ENCODE results near the gene UNK. TPM values are rescaled to one million over a fixed set of nuclear protein-coding genes. Genes with fewer than 3 reads are reported as not detected.

The UNK gene
- total and polyA plus RNA-seq, 9 donors: 12.7 to 58.1 (median 39.9) TPM

GRCh38 chr17:75752802-75753513 is 31.6 kb upstream of the UNK start:
- peak overlapping the region; percentile 46 for H3K4me3 ChIP-seq
- H3K9me3 ChIP-seq: no peaks in the 10 kb centered on the region
- H3K36me3 ChIP-seq: no peaks in the 10 kb centered on the region
- no peaks in the 10 kb centered on the region for H3K27me3 ChIP-seq
- WGBS, 3 donors: 48 to 57% (median 55%) methylated on average over 13 to 19 of the region's 19 CpGs
- TF ChIP-seq POLR2A (IDR thresholded peaks at IDR 0.05) (no peak), EP300 (IDR thresholded peaks at IDR 0.05) (no peak)
- TF ChIP-seq, protein P1, sequence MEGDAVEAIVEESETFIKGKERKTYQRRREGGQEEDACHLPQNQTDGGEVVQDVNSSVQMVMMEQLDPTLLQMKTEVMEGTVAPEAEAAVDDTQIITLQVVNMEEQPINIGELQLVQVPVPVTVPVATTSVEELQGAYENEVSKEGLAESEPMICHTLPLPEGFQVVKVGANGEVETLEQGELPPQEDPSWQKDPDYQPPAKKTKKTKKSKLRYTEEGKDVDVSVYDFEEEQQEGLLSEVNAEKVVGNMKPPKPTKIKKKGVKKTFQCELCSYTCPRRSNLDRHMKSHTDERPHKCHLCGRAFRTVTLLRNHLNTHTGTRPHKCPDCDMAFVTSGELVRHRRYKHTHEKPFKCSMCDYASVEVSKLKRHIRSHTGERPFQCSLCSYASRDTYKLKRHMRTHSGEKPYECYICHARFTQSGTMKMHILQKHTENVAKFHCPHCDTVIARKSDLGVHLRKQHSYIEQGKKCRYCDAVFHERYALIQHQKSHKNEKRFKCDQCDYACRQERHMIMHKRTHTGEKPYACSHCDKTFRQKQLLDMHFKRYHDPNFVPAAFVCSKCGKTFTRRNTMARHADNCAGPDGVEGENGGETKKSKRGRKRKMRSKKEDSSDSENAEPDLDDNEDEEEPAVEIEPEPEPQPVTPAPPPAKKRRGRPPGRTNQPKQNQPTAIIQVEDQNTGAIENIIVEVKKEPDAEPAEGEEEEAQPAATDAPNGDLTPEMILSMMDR (IDR thresholded peaks at IDR 0.05): no peak
- peaks cover 4% of the 10 kb centered on the region for H3K4me1 ChIP-seq (ENCODE audit: insufficient read depth)
- intact Hi-C loops (cut with DNase I): no loop called here
- DNase-seq: no peak
- peak overlapping the region in 1 of 2 donors; percentile 54 for H3K27ac ChIP-seq

DNA sequence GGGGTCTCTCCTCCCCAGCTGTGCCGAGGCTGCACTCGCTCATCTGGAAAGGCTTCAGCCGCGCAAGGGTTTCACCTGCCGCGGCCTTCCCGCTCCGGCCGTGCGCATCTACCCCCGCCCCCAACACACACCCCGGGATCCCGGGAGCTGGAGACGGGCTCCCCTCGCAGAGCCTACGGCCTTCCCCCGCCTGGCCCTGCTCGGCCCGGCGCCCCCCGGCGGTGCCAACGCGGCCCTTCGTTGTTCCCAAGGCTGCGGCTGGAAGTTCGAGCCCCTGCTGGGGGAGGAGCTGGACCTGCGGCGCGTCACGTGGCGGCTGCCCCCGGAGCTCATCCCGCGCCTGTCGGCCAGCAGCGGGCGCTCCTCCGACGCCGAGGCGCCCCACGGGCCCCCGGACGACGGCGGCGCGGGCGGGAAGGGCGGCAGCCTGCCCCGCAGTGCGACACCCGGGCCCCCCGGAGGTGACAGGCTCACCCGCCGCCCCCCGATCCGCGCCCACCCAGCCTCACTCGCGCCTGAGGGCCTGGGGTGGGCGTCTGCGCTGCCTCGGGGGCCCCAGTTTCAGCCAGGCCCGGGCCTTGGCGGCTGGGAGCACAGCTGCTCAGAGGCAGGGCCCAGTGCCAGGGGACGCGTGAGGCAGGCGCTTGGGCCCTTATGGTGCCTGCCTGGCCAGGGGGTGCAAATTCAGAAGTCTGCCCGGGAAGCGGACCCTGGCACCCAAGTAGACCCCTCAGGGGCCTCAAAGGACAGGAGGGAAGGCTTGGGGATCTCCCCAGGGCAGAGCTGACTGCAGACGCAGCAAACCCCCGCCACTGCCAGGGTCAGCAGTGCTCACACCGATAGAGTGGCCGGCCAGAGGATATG is 30.9 kb upstream of the UNK start:
- H3K36me3 ChIP-seq: no peaks in the 10 kb centered on the region
- peaks cover 4% of the 10 kb centered on the region for H3K4me1 ChIP-seq (ENCODE audit: insufficient read depth)
- H3K27ac ChIP-seq: peak overlapping the region in 1 of 2 donors; percentile 54
- no peaks in the 10 kb centered on the region for H3K9me3 ChIP-seq
- TF ChIP-seq, protein P1 (IDR thresholded peaks at IDR 0.05): peak; percentile 34 to 78 (median 76)
- no peak for TF ChIP-seq EP300 (IDR thresholded peaks at IDR 0.05)
- peak; percentile 30 for TF ChIP-seq POLR2A (IDR thresholded peaks at IDR 0.05)
- peak overlapping the region; percentile 46 for H3K4me3 ChIP-seq
- WGBS, 3 donors: 3 to 6% (median 3%) methylated on average over 46 to 76 of the region's 76 CpGs
- no peaks in the 10 kb centered on the region for H3K27me3 ChIP-seq
- DNase-seq: peak; percentile 78 to 89 (median 83)
- intact Hi-C loops (cut with DNase I): no loop called here

GRCh38 chr17:75754378-75755204 is 30.0 kb upstream of the UNK start:
- no peaks in the 10 kb centered on the region for H3K9me3 ChIP-seq
- DNase-seq: no peak
- WGBS, 3 donors: 56 to 69% (median 66%) methylated on average over 27 of the region's 27 CpGs
- H3K36me3 ChIP-seq: no peaks in the 10 kb centered on the region
- no peak for TF ChIP-seq EP300 (IDR thresholded peaks at IDR 0.05)
- TF ChIP-seq POLR2A (IDR thresholded peaks at IDR 0.05): no peak
- TF ChIP-seq, protein P1 (IDR thresholded peaks at IDR 0.05): no peak
- no peaks in the 10 kb centered on the region for H3K27me3 ChIP-seq
- peaks cover 3% of the 10 kb centered on the region for H3K4me1 ChIP-seq (ENCODE audit: insufficient read depth)
- intact Hi-C loops (cut with DNase I): no loop called here
- no peak overlapping the region for H3K4me3 ChIP-seq
- no peak overlapping the region for H3K27ac ChIP-seq

All from ovary (tissue), 9 donors.